HEK293T (cell line): Measurements from ENCODE around the gene PTPRD.

Experiments
- BHLHE40 ChIP-seq: fragments of 450-650 bp; IDR thresholded peaks from 2 replicates; pipeline ENCODE4 v1.6.1; 2016; ENCODE audit warnings: mild to moderate bottlenecking, moderate library complexity, borderline replicate concordance
- ELF4 ChIP-seq: fragments of 450-650 bp; IDR thresholded peaks from 2 replicates; pipeline ENCODE4 v1.6.1; 2017; ENCODE audit warnings: antibody characterized with exemption
- FOXA1 ChIP-seq: fragments of 450-650 bp; IDR thresholded peaks from 2 replicates; pipeline ENCODE4 v1.6.1; 2016; ENCODE audit warnings: mild to moderate bottlenecking
- FOXK2 ChIP-seq: fragments of 450-650 bp; IDR thresholded peaks from 2 replicates; pipeline ENCODE4 v1.6.1; 2016; ENCODE audit warnings: mild to moderate bottlenecking
- FOXM1 ChIP-seq: fragments of 450-650 bp; IDR thresholded peaks from 2 replicates; pipeline ENCODE4 v1.6.1; 2017; ENCODE audit warnings: mild to moderate bottlenecking, borderline replicate concordance
- HDGF ChIP-seq: fragments of 450-650 bp; IDR thresholded peaks from 2 replicates; pipeline ENCODE4 v1.6.1; 2017; ENCODE audit warnings: antibody characterized with exemption, borderline replicate concordance
- L3MBTL2 ChIP-seq: fragments of 450-650 bp; conservative IDR thresholded peaks from 2 replicates; pipeline ENCODE4 v1.6.1; 2016; ENCODE audit warnings: mild to moderate bottlenecking
- LEF1 ChIP-seq: fragments of 450-650 bp; IDR thresholded peaks from 2 replicates; pipeline ENCODE4 v1.6.1; 2017; ENCODE audit warnings: mild to moderate bottlenecking, borderline replicate concordance
- SP1 ChIP-seq: fragments of 450-650 bp; IDR thresholded peaks from 2 replicates; pipeline ENCODE4 v1.6.1; 2017
- TARDBP ChIP-seq: fragments of 450-650 bp; IDR thresholded peaks from 2 replicates; pipeline ENCODE4 v1.6.1; 2016

DNA sequence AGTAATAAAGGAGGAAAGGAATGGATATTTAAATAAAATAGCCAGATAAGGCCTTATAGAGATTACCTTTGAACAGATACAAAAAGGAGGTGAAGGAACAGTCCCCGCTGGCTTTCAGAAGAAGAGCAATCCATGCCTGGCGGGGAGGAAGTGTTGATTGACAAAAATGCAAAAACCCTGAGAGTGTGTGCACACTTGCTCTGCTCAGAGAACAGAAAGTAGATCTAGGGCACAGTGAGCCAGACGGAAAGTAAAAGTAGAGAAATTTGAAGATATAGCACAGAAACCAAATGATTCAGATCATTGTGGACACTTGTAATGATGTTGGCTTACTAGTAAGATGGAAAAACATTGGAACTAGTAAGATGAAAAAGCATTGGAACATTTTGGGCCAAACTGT lies 720.6 kb downstream of the PTPRD start:
- TF ChIP-seq ELF4 (no peak), FOXM1 (no peak), SP1 (no peak), TARDBP (no peak), BHLHE40 (no peak), FOXA1 (no peak), L3MBTL2 (no peak), LEF1 (no peak), HDGF (no peak), FOXK2 (no peak)
